B cell (primary cell): ENCODE data around the gene PRSS21. TPM values are rescaled to one million over a fixed set of nuclear protein-coding genes. Genes with fewer than 3 reads are reported as not detected.

Experiments
- ATAC-seq: fragments of 200-7000 bp; cut with Tn5 transposase; one replicate; pipeline ENCODE4 v1.10.0; 2021; ENCODE audit warnings: low read depth, mild to moderate bottlenecking, moderate number of reproducible peaks, moderate library complexity
- CTCF ChIA-PET: fragments of 350-600 bp; sonication (Branson Sonifier 250); formaldehyde crosslinking; loops from one replicate; lab custom pipeline; 2021; ENCODE audit warnings: antibody characterized with exemption, inconsistent platforms; lab: Charles Lee
- POLR2A ChIA-PET: fragments of 350-600 bp; sonication (Branson Sonifier 250); formaldehyde crosslinking; loops from one replicate; lab custom pipeline; 2021; ENCODE audit warnings: antibody characterized with exemption; lab: Charles Lee
- DNase-seq: peaks from one replicate; pipeline ENCODE4 v3.0.0; 2013
- H2AFZ ChIP-seq: 2 replicates; pipeline ENCODE4 v1.6.1; 2012; ENCODE audit warnings: mild to moderate bottlenecking, low read depth, low read length; ENCODE audit not compliant: insufficient read depth, poor library complexity, severe bottlenecking
- H3K27ac ChIP-seq, 2 donors: 1 replicate in 1 of 2; 2 replicates in 1 of 2; pipeline ENCODE4 v1.5.1; 2012 to 2013; ENCODE audit warnings: low read length in 2 of 2, mild to moderate bottlenecking in 2 of 2, moderate library complexity in 1 of 2
- H3K27me3 ChIP-seq, 4 experiments: fragments of 200-600 bp in 1 of 4; sonication (generic) in 1 of 4; replicated peaks in 1 of 4; 1 replicate in 2 of 4; 2 replicates in 2 of 4; pipeline versions ENCODE4 v1.6.1 to v1.7.0; 2013 to 2016; ENCODE audit warnings: low read length in 3 of 4, mild to moderate bottlenecking in 2 of 4, mixed read lengths in 1 of 4, moderate library complexity in 1 of 4; ENCODE audit not compliant: insufficient read depth in 4 of 4, control insufficient read depth in 3 of 4; ENCODE audit errors: control extremely low read depth in 1 of 4
- H3K36me3 ChIP-seq, 2 experiments: replicated peaks in 1 of 2; 1 replicate in 1 of 2; 2 replicates in 1 of 2; pipeline versions ENCODE4 v1.6.1 to v1.7.1; 2013; ENCODE audit warnings: low read length in 1 of 2; ENCODE audit not compliant: insufficient read depth in 2 of 2, control insufficient read depth in 1 of 2; ENCODE audit errors: control extremely low read depth in 1 of 2, extremely low read depth in 1 of 2
- H3K4me1 ChIP-seq, 2 donors: fragments of 200-600 bp in 1 of 2; sonication (generic) in 1 of 2; 1 replicate in 1 of 2; 2 replicates in 1 of 2; pipeline versions ENCODE4 v1.5.1 to v1.6.1; 2013 to 2017; ENCODE audit warnings: low read length in 2 of 2; ENCODE audit not compliant: control insufficient read depth in 2 of 2, insufficient read depth in 2 of 2
- H3K4me2 ChIP-seq: replicated peaks from 2 replicates; pipeline ENCODE3; 2012; ENCODE audit warnings: mild to moderate bottlenecking, low read depth, low read length; ENCODE audit not compliant: poor library complexity, severe bottlenecking
- H3K4me3 ChIP-seq, 5 experiments: fragments of 200-600 bp in 1 of 5; sonication (generic) in 1 of 5; 1 replicate in 3 of 5; 2 replicates in 2 of 5; pipeline versions ENCODE4 v1.5.1 to v1.7.0; 2011 to 2016; ENCODE audit warnings: low read length in 4 of 5, mild to moderate bottlenecking in 4 of 5, low read depth in 2 of 5, control low read depth in 1 of 5, moderate library complexity in 1 of 5; ENCODE audit not compliant: insufficient read depth in 1 of 5; ENCODE audit errors: control extremely low read depth in 1 of 5, extremely low read depth in 1 of 5
- H3K79me2 ChIP-seq: fragments of 200-600 bp; sonication (generic); one replicate; pipeline ENCODE4 v1.6.0; 2016; ENCODE audit warnings: low read length; ENCODE audit not compliant: control insufficient read depth, insufficient read depth
- H3K9ac ChIP-seq: fragments of 200-600 bp; sonication (generic); 2 replicates; pipeline ENCODE4 v1.6.1; 2017; ENCODE audit warnings: mild to moderate bottlenecking, low read length, moderate library complexity
- H3K9me3 ChIP-seq, 3 donors: one replicate each; pipeline versions ENCODE4 v1.6.1 to v1.7.1; 2013; ENCODE audit warnings: low read length in 2 of 3; ENCODE audit not compliant: control insufficient read depth in 2 of 3, insufficient read depth in 1 of 3; ENCODE audit errors: control extremely low read depth in 1 of 3
- H4K20me1 ChIP-seq: 2 replicates; pipeline ENCODE4 v1.6.0; 2012; ENCODE audit warnings: mild to moderate bottlenecking, low read length; ENCODE audit not compliant: insufficient read depth, control insufficient read depth, poor library complexity, severe bottlenecking
- H3K27ac Mint-ChIP-seq: one replicate; pipeline ENCODE4 v1.8.0; 2021; ENCODE audit warnings: mixed read lengths
- H3K27me3 Mint-ChIP-seq: one replicate; pipeline ENCODE4 v1.8.0; 2021; ENCODE audit warnings: mixed read lengths
- H3K4me1 Mint-ChIP-seq: one replicate; pipeline ENCODE4 v1.8.0; 2021; ENCODE audit warnings: mixed read lengths
- H3K4me3 Mint-ChIP-seq: one replicate; pipeline ENCODE4 v1.8.0; 2021; ENCODE audit warnings: mixed read lengths
- H3K9me3 Mint-ChIP-seq: one replicate; pipeline ENCODE4 v1.8.0; 2022; ENCODE audit warnings: mixed read lengths; ENCODE audit not compliant: insufficient read depth
- CTCF ChIP-seq: fragments of 200-600 bp; IDR thresholded peaks from one replicate; pipeline ENCODE4 v1.8.0; 2022; ENCODE audit warnings: antibody characterized with exemption, mild to moderate bottlenecking
- EZH2 ChIP-seq: IDR thresholded peaks from 2 replicates; pipeline ENCODE4 v1.6.1; 2012; ENCODE audit warnings: borderline replicate concordance, low read depth, mild to moderate bottlenecking, moderate library complexity, low read length; ENCODE audit not compliant: insufficient read depth, poor library complexity, severe bottlenecking
- WGBS: methylation state at CpG from one replicate; pipeline ENCODE4 v1.1.5; 2013; ENCODE audit warnings: missing lambda C conversion rate; ENCODE audit not compliant: insufficient coverage; 5-methylcytosine and 5-hydroxymethylcytosine counted together
- intact Hi-C: fragments of 100-400 bp; cut with micrococcal nuclease; formaldehyde crosslinking; loops from one replicate; pipeline ENCODE4 v1.10.0; 2022
- polyA plus RNA-seq: library from polyadenylated mRNA; depleted of rRNA; stranded (reverse); fragments of >200 nt; gene quantifications from 2 replicates; pipeline ENCODE4 v1.2.3, GENCODE V29; 2012
- total RNA-seq, 2 donors: library from RNA; stranded (reverse); fragments of 120-200 nt in 1 of 2; gene quantifications; 1 replicate in 1 of 2; 2 replicates in 1 of 2; pipeline versions ENCODE4 v1.2.3 to v1.2.4, GENCODE V29; 2013 to 2022

PRSS21 gene
- total and polyA plus RNA-seq, 2 donors (not counting 1 experiment from before 2014, with no cell fraction given), result 2.0 to 5.8 TPM

DNA sequence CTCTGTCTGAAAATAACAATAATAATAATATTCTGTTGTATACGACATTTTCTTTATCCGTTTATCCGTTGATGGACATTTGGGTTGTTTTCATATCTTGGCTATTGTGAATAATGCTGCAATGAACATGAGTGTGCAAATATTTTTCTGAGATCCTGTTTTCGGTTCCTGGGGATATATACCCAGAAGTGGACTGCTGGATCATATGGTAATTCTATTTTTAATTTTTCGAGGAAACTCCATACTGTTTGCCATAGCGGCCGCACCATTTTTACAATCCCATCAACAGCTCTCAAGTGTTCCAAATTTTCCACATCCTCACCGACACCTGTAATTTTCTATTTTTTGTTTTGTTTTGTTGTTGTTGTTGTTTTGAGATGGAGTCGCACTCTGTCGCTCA is 24.1 kb upstream of the PRSS21 start:
- intact Hi-C loops, result no loop called here
- no peak overlapping the region for H3K9ac ChIP-seq
- Mint-ChIP-seq H3K9me3 (no peaks in the 10 kb centered on the region), H3K27ac (no peak overlapping the region), H3K27me3 (peaks cover 44% of the 10 kb centered on the region), H3K4me1 (no peaks in the 10 kb centered on the region), H3K4me3 (no peak overlapping the region)
- WGBS, result 94% methylated on average over 2 of the region's 10 CpGs
- peaks cover 0 to 29% (median 8%) of the 10 kb centered on the region in 4 experiments for H3K27me3 ChIP-seq
- no peaks in the 10 kb centered on the region for H3K36me3 ChIP-seq
- ATAC-seq (no peak), DNase-seq (no peak)
- ChIA-PET CTCF (no interaction called here), POLR2A (no interaction called here)
- no peak overlapping the region for H3K4me3 ChIP-seq
- no peaks in the 10 kb centered on the region for H3K4me1 ChIP-seq
- no peak overlapping the region for H3K4me2 ChIP-seq
- H2AFZ ChIP-seq, result no peak overlapping the region
- H4K20me1 ChIP-seq, result no peaks in the 10 kb centered on the region
- H3K79me2 ChIP-seq, result no peaks in the 10 kb centered on the region
- TF ChIP-seq CTCF (no peak), EZH2 (no peak)
- no peaks in the 10 kb centered on the region for H3K9me3 ChIP-seq
- H3K27ac ChIP-seq, result no peak overlapping the region

GRCh38 chr16:2795395-2796143 is 21.5 kb upstream of the PRSS21 start:
- Histone ChIP-seq H2AFZ (no peak overlapping the region), H3K9me3 (no peaks in the 10 kb centered on the region), H3K4me1 (no peaks in the 10 kb centered on the region), H3K4me3 (no peak overlapping the region), H3K27ac (no peak overlapping the region), H3K79me2 (no peaks in the 10 kb centered on the region), H3K4me2 (no peak overlapping the region), H3K27me3 (peaks cover 0 to 11% (median 5%) of the 10 kb centered on the region in 4 experiments), H3K9ac (no peak overlapping the region), H4K20me1 (no peaks in the 10 kb centered on the region), H3K36me3 (no peaks in the 10 kb centered on the region)
- no peaks in the 10 kb centered on the region for H3K9me3 Mint-ChIP-seq
- H3K27ac Mint-ChIP-seq, result no peak overlapping the region
- ATAC-seq, result no peak
- no peak for DNase-seq
- H3K4me3 Mint-ChIP-seq, result no peak overlapping the region
- CTCF ChIA-PET, result no interaction called here
- H3K27me3 Mint-ChIP-seq, result peaks cover 34% of the 10 kb centered on the region
- intact Hi-C loops, result no loop called here
- TF ChIP-seq EZH2 (no peak), CTCF (no peak)
- WGBS, result 64% methylated on average over 4 of the region's 7 CpGs
- POLR2A ChIA-PET, result no interaction called here
- no peaks in the 10 kb centered on the region for H3K4me1 Mint-ChIP-seq
